OCI-LY3 (cell line): ENCODE measurements around the gene SYNE4.

Experiments used
- EZH2phosphoT487 ChIP-seq: fragments of 200-600 bp; shearing (Covaris generic); IDR thresholded peaks from 2 replicates; pipeline ENCODE4 v1.6.1; 2018; ENCODE audit warnings: antibody characterized with exemption, mixed run types, low read depth
- TF ChIP-seq, protein P1 (sequence below): fragments of 200-600, 300-600 bp; sonication (generic); IDR thresholded peaks from 2 replicates; pipeline ENCODE4 v1.5.1; 2014; ENCODE audit warnings: antibody characterized with exemption, low read length, low read depth

DNA sequence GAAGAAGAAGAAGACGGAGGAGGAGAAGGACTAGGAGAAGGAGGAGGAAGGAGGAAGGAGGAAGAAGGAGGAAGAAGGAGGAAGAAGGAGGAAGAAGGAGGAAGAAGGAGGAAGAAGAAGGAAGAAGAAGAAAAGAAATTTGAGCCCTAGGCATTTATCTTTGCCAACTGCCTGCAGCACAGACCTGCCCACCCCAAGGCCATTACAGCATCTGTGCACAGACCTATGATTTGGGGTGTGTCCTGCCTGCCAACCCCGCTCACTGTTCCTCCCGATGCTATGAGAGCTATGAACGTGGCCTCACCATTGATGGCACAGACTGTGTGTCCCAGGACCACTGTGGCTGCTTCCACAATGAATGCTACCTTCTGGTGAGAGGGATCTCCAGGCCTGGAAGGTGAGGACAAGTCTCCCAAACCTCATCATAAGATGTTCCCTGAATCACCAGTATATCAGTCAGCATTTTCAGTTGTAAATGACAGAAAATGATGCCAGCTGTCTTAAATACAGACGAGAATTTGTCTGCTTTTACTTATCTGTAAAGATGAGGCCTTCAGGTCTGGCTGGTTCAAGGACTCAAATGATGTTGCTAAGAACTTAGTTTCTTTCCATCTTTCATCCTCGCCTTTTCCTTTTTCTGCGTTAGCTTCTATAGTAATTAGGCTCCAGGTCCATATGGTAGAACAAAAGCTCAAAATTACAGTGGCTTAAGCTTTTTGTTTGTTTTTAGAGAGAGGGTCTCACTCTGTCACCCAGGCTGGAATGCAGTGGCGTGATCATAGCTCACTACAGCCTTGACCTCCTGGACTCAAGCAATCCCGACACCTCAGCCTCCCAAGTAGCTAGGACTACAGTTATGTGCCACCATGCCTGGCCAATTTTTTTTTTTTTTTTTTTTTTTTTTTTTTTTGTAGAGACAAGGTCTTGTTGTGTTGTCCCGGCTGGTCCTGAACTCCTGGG lies 17.6 kb downstream of the SYNE4 start:
- TF ChIP-seq, protein P1, sequence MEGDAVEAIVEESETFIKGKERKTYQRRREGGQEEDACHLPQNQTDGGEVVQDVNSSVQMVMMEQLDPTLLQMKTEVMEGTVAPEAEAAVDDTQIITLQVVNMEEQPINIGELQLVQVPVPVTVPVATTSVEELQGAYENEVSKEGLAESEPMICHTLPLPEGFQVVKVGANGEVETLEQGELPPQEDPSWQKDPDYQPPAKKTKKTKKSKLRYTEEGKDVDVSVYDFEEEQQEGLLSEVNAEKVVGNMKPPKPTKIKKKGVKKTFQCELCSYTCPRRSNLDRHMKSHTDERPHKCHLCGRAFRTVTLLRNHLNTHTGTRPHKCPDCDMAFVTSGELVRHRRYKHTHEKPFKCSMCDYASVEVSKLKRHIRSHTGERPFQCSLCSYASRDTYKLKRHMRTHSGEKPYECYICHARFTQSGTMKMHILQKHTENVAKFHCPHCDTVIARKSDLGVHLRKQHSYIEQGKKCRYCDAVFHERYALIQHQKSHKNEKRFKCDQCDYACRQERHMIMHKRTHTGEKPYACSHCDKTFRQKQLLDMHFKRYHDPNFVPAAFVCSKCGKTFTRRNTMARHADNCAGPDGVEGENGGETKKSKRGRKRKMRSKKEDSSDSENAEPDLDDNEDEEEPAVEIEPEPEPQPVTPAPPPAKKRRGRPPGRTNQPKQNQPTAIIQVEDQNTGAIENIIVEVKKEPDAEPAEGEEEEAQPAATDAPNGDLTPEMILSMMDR, result no peak
- TF ChIP-seq EZH2phosphoT487, result no peak
